GM12801 (cell line): ENCODE results near the gene SLC15A5.

Experiments
- CTCF ChIP-seq: IDR thresholded peaks from one replicate; pipeline ENCODE4 v1.5.1; 2011; ENCODE audit warnings: control low read depth; ENCODE audit not compliant: insufficient read length; ENCODE audit errors: extremely low read depth

SLC15A5 gene

GRCh38 chr12:16183541-16183940, 93.9 kb downstream of the SLC15A5 start:
- TF ChIP-seq CTCF, result no peak

- no peak for TF ChIP-seq CTCF
Measured at GRCh38 chr12:16175840-16176239, 101.6 kb downstream of the SLC15A5 start.

GRCh38 chr12:16174282-16174681, 103.2 kb downstream of the SLC15A5 start:
- no peak for TF ChIP-seq CTCF

GRCh38 chr12:16171348-16171747, 106.1 kb downstream of the SLC15A5 start:
- TF ChIP-seq CTCF, result no peak

GRCh38 chr12:16168078-16168477, 109.4 kb downstream of the SLC15A5 start:
- TF ChIP-seq CTCF, result no peak

- no peak for TF ChIP-seq CTCF
Measured at GRCh38 chr12:16166563-16167470, 110.7 kb downstream of the SLC15A5 start.

- no peak for TF ChIP-seq CTCF
Measured at GRCh38 chr12:16165506-16165905, 112.0 kb downstream of the SLC15A5 start.
